C4-2B (cell line): ENCODE results near the gene DOCK11.

Experiments used
- CTCF ChIP-seq: fragments of 450-650 bp; conservative IDR thresholded peaks from 2 replicates; pipeline ENCODE4 v1.5.1; 2017; ENCODE audit warnings: mild to moderate bottlenecking
- ZFX ChIP-seq: fragments of 450-650 bp; IDR thresholded peaks from 2 replicates; pipeline ENCODE4 v1.6.1; 2017

GRCh38 chrX:118569676-118570075, 74.1 kb downstream of the DOCK11 start:
- TF ChIP-seq CTCF, result no peak
- TF ChIP-seq ZFX, result no peak
